HL-60/S4 treated with phorbol 12-myristate 13-acetate at 8.2 ng/mL for 4 days and 3 days (cell line): Measurements from ENCODE around the gene PADI6.

Experiments
- in situ Hi-C: fragments of 300-500 bp; cut with MboI; formaldehyde crosslinking; loops from 2 replicates; pipeline ENCODE4 v1.15.0; 2022; ENCODE audit warnings: low sequenced_read_pairs

Gene PADI6

DNA sequence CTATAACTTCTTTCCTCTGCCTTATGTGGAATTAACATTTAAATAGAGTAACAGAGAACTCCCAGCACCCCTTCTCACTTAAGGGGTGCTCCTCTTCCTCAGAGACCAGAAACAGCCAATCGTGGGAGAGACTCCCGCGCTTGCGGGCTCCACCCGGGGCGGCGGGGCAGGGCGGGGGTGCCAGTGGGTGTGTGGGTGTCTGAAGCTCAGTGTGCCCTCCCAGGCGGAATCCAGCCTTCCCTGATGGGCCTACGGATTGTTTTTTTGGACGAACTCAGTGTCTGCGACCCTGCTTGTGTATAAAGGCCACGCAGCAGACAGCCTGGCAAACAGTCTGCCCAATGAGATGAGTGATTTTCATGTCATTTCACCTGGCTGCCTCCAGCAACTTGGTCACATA is 61.3 kb downstream of the PADI6 start:
- in situ Hi-C loops: no loop called here

DNA sequence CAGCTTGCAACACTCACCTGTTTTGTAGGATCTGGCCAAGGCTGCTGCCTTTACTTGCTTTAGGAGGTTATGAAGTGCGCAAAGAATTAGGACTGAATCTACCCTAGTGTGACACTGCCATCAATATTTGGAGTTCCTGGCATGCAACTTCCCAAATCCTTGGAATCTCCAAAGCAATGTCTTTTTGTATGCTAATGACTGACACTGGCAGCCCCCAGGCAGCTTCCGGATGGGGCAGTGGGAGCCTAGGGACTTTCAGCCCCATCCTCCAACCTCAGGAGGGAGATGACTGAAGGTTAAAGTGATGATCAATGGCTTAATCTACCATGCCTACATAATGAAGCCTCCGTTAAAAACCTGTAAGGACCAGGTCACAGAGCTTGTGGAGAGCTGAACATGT is 62.0 kb downstream of the PADI6 start:
- in situ Hi-C loops: no loop called here

DNA sequence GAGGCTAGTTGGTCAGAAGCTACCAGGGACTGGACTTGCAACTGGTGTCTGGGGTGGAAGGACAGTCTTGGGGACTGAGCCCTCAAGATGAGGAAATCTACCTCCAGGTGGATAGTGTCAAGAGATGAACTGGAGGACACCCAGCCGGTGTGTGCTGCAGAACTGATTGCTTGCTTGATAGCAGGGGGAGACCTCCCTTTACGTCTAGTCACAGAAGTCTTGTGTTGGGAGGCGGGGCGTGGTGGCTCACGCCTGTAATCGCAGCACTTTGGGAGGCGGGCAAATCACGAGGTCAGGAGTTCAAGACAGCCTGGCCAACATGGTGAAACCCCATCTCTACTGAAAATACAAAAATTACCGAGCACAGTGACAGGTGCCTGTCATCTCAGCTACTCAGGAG is 62.6 kb downstream of the PADI6 start:
- in situ Hi-C loops: no loop called here

DNA sequence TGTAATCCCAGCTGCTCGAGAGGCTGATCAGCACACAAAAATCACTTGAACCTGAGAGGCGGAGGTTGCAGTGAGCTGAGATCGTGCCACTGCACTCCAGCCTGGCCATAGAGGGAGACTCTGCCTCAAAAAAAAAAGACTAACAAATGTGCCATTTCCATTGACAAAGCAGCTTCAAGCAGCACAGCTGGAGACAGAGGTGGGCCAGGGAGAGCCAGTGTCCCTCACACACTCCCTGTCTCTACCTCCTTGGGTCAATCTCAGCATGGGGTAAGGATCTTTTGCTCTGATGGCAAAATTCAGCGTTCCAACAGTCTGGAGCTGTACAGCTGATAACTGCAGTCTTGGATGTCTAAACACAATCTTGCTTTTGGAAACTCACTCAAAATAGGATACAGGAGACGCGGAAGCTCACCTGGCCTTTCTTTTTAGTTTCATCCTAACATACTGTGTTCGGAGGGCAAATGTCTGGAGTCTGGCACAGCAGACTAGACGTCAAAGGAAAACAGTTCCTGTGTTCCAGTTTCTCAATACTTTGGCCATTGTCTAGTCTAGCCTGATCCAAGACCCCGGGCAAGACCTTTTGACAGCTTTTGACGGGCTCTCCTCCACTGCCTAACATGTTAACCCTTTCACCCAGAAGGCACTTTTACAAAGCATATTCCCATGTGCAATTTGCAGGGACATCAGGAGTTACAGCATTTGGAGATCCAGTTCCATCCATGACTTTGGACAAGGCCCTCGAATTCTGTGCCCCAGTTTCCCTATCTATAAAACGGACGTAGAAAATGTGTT is 64.6 kb downstream of the PADI6 start:
- in situ Hi-C loops: no loop called here

DNA sequence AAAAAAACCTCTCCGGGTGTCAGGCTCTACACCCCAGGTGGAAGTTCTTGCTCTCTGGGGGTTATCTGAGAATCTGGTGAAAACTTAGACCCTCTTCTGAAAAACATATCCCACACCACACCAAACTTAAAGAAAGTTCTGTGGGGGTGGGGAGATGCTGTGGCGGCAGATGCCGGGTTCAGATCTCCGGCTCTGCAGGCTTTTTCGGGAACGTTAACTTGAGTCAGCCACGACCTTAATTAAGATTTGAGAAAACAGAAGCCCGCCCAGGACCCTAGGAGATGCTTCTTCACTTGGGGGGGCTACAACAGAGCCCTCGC is 65.2 kb downstream of the PADI6 start:
- in situ Hi-C loops: no loop called here

DNA sequence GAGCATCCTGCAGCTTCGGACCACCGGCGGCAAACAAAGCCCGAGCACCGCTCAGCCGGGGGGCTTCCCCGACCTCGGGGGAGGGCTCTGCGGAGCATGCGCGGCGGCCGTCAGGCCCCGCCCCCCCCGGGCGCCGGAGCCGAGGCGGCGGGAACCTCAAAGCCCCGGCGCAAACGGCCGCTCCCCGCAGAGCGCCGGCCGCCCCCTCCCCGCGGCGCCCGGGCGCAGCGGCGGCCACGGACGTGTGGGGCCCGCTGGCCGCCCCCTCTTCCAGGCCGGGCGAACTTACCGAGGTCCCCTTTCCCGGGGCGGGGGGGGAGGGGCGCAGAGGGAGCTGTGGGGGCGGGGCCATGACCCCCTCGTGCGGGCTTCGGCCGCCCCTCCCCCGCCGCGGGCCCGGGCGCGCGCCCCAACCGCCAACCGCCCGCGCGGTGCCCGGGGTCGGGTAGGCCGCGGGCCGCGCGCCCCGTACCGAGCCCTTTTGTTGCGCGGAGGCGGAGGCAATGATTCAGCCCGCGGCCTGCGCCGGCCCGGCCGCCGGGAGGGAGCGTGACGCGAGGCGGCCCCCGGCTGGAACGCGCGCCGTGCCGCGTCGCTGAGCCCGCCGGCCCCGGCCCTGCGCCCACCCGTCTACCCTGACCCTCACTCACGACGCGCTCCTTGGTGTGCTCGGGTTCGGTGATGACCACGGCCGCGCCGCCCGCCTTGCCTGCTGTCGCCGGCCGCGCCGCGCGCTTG is 65.8 kb downstream of the PADI6 start:
- in situ Hi-C loops: no loop called here

DNA sequence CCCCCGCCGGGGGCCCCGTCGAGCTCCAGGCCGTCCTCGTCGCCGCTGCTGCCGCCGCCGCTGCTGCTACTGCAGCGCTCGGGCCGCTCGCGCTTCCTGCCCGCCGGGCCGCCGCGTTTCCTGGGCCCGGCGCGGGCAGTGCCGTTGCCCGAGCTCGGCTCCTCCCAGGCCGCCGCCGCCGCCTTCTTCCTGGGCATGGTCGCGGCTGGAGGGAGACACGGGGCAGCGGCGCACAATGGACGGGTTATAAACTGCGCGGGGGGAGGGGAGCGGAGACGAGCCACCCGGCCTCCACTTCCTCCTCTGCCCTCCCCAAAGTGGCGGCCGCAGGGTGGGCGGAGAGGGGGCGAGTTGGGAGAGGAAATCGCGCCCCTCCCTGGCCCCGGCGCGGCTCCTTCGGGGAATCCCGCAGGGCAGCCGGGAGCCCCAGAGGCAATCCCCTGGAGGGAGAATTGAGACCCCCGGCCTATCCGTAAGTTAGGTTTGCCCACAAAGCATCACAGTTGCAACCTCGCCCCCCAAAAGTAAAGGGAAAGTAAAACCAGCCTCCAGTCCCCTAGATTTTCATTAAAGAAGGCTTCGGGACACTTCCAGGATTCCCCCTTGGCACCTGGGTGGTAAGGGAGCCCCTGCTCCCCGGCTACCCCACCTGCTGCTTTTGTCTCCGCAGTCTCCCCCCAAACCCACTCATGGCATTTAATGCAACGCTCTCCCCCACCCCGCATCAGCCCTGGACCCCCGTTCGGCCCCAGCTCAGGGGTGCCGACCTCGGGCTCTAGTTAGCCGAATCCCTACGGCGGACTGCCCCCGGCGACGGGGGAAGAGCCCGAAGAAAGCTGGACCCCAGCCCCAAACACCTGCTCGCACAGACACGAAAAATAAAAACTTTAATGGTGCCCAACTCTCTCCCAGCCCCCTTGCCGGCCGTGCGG is 66.6 kb downstream of the PADI6 start:
- in situ Hi-C loops: no loop called here

DNA sequence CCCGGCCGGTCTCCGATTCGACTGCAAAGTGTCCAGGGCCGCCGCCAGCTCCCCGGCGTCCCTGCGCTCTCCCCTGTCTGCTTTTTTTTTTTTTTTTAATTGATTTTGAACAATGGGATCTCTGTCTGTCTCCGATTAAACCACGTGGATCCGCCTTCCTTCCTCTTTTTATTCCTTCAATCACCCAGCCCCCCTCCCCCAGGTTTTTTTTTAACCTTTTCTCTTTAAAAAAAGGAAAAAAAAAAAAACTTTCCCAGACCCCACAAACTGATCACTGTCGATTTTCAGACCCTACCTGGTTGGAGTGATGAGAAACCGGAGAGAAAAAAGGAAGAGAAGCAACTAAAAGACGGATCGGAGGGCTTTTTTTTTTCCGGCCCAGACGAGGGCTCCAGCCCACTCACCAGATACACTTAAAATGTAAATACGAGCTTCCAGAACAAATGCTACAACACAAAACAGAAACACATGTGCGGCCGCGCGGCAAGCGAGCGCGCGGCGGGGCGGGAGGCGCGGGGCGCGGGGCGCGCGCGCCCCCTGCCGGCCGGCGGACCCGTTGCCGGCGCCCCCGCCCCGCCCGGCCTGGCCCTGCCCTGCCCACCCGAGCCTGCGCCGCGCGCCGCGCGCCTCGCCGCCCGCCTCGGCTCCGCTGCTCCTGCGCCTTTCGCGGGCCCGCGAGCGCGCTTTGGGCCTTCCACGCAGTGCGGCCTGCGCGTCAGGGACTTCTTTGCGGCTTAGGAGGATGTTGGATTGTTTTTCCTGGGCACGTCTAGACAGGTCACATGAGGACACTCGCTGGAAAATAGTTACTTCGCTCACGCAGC is 67.5 kb downstream of the PADI6 start, which contains the start of gene RCC2:
RCC2 (minus strand) TSS at position 428 of the 824 bp plus-strand sequence. CDS start 1,163 bp downstream, outside the sequence.
- in situ Hi-C loops: no loop called here

DNA sequence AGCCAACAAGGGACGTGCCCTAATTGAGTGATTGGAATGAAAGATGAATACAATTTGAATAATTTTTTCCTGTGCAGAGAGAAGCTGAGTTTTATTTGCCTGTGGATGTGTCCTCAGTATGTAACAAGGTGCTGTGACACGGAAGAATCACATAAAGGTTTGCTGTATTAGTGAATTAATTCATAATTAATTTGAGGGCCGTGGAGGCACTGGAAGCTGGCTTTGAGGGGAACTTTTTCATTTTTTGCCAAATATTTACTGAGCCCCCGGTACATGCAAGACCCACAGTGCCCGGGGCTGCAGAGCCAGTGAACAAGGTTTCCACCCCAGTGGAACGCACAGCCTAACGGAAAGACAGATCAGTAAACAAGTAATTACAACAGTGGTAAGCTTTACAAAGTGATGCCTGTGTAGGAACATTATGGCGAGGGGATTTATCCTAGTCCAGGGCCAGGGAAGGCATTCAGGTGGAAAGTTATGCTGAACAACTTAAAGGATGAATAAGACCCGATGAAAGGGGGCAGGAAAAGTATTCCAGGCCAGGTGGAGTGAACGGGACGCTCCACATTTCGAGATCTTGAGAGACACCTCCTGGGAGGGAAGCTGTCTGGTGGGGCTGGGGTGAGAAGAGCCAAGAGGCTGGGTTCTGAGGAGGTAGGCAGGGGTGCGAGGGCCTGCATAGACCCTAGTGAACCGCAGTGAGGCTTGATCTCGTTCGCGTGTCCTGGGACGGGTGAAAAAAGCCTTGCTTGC is 68.3 kb downstream of the PADI6 start:
- in situ Hi-C loops: no loop called here

DNA sequence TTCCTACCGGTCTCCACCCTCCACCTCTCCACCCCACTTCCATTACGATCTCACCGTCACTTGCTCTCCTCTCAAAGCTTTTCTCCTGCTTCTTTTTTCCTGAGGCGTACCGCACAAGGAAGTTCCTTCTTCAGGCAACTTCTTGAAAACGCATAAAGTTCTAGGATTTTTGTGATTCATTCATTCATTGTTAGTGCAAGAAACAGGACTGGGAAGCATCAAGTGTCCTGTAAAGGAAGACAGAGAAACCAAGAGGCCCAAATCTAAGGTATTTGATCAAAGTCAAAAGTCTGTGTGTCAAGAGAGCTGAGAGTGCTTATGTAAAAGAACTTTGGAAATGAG is 68.8 kb downstream of the PADI6 start:
- in situ Hi-C loops: no loop called here

DNA sequence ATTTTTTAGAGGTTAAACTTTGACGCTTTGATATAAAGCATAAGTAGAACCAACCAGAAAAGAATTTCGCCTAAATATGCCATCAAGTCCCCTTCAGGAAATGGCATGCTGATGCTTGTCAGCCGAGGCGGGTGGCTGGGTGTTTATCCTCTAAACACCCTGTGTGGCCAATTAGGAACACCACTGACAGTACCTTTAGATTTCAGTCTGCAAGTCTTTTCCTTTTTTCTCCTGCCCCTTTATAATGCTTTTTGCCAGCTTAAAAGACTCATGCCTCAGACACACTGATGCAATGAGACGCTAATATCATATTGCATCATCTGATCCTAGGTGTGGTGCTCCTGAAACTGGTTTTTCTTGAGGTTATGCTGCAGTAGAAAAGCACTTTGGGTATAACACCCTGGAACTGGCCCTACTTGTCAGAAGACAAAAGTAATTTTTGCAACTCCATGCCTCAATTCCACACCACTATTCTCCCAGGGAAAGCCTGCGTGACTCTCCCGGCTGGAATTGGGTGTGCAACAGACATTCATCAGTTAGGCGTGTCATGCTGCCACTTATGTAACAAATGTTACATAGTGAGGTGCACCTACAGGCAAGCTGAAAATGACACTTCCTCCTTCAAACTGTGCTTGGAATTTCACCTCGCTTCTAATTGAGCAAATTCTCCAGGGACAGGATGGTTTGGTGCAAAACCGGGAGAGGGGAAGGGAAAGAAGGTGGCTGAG is 69.4 kb downstream of the PADI6 start:
- in situ Hi-C loops: no loop called here

DNA sequence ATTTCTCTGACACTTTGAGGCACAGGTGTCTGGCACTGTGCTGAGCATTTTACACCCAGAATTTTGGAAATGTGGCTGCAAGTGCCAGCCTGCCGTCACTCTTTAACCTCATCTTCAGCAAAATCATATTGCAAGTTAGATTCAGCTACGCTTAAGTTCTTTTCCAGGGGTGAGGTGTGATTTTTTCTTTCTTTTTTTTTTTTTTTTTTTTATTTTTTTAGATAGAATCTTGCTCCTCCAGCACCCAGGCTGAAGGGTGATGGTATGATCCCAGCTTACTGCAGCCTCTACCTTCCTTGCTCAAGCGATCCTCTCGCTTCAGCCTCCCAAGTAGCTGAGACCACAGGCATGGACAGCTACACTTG is 70.0 kb downstream of the PADI6 start:
- in situ Hi-C loops: no loop called here

DNA sequence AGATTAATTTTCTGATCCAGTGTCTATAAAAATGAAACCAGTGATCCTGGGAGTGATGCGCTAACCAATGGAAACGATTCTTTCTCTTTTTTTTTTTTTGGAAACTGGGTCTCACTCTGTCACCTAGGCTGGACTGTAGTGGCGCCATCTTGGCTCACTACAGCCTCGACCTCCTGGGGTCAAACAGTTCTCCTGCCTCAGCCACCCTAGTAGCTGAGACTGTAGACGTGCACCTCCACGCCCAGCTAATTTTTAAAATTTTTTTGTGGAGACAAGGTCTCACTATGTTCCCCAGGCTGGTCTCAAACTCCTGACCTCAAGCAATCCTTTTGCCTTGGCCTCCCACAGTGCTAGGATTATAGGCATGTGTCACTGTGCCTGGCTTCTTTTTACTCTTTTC is 70.8 kb downstream of the PADI6 start:
- in situ Hi-C loops: no loop called here

DNA sequence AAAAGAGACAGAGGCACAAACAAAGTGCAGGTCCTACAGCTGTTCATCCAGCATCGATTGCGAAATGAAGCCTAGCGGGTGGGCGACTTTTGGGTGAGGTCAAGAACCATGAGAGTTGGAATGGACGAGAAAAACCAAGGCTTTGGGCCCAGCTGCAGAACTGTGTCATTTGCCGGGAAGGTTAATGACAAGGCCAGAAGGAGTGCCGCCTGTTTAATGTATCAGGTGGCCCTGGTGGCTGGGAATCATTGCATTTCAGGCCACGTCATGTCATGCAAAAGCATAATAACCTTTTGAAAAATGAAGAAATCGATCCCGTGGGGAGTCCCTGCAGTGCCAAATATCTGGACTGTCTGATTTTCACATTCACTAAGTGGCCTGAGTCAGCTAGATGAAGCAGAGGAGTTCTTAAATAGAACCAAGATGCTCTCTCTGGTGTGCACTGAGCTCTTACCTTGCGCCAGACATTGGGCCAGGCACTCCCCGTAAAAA is 75.6 kb downstream of the PADI6 start:
- in situ Hi-C loops: no loop called here
